CD4-positive, alpha-beta T cell treated with Interleukin-12 subunit alpha and Interleukin-12 subunit beta, for 1 hour (primary cell): ENCODE measurements around the gene KAT7.

Experiments
- DNase-seq: peaks from one replicate; pipeline ENCODE4 v3.0.0-alpha.2; 2020

KAT7 gene

GRCh38 chr17:49845321-49845720, 56.8 kb downstream of the KAT7 start:
- no peak for DNase-seq

- no peak for DNase-seq
Observed at GRCh38 chr17:49846938-49847712, 58.6 kb downstream of the KAT7 start.

GRCh38 chr17:49848019-49848473, 59.6 kb downstream of the KAT7 start, which contains the start of gene TAC4:
TAC4 (minus strand) TSS chr17:49848069; CDS start chr17:49848017, 52 bp downstream.
- no peak for DNase-seq

GRCh38 chr17:49848739-49849138, 60.3 kb downstream of the KAT7 start:
- no peak for DNase-seq

- no peak for DNase-seq
Observed at GRCh38 chr17:49850218-49850610, 61.7 kb downstream of the KAT7 start.

- peak; percentile 13 for DNase-seq
Observed at GRCh38 chr17:49850772-49851386, 62.4 kb downstream of the KAT7 start.

GRCh38 chr17:49851387-49852291, 63.2 kb downstream of the KAT7 start:
- DNase-seq = peak; percentile 72

- no peak for DNase-seq
Observed at GRCh38 chr17:49853470-49854015, 65.1 kb downstream of the KAT7 start.

- DNase-seq = no peak
Observed at GRCh38 chr17:49854126-49854525, 65.6 kb downstream of the KAT7 start.

GRCh38 chr17:49858796-49859195, 70.3 kb downstream of the KAT7 start:
- no peak for DNase-seq

- DNase-seq = no peak
Observed at GRCh38 chr17:49859991-49860953, 71.8 kb downstream of the KAT7 start.

- DNase-seq = peak; percentile 68
Observed at GRCh38 chr17:49861150-49861884, 72.8 kb downstream of the KAT7 start.

- DNase-seq = no peak
Observed at GRCh38 chr17:49862781-49863331, 74.4 kb downstream of the KAT7 start.

GRCh38 chr17:49866019-49866380, 77.5 kb downstream of the KAT7 start:
- no peak for DNase-seq

- DNase-seq = no peak
Observed at GRCh38 chr17:49866882-49867413, 78.5 kb downstream of the KAT7 start.

- no peak for DNase-seq
Observed at GRCh38 chr17:49869038-49869374, 80.5 kb downstream of the KAT7 start.

- no peak for DNase-seq
Observed at GRCh38 chr17:49870298-49870697, 81.8 kb downstream of the KAT7 start.

- no peak for DNase-seq
Observed at GRCh38 chr17:49871211-49871610, 82.7 kb downstream of the KAT7 start.

GRCh38 chr17:49872754-49873377, 84.4 kb downstream of the KAT7 start:
- no peak for DNase-seq

GRCh38 chr17:49873466-49873865, 85.0 kb downstream of the KAT7 start:
- no peak for DNase-seq
